Embryonic facial prominence (tissue), 1 donor: Measurements from ENCODE around the gene CHIT1.
A peak's percentile ranks its signal among the peaks of the same experiment; 100 is the strongest.

Source experiments
- DNase-seq: peaks from one replicate; pipeline ENCODE4 v3.0.0-alpha.2; 2016; ENCODE audit errors: extremely low spot score

Gene CHIT1

DNA sequence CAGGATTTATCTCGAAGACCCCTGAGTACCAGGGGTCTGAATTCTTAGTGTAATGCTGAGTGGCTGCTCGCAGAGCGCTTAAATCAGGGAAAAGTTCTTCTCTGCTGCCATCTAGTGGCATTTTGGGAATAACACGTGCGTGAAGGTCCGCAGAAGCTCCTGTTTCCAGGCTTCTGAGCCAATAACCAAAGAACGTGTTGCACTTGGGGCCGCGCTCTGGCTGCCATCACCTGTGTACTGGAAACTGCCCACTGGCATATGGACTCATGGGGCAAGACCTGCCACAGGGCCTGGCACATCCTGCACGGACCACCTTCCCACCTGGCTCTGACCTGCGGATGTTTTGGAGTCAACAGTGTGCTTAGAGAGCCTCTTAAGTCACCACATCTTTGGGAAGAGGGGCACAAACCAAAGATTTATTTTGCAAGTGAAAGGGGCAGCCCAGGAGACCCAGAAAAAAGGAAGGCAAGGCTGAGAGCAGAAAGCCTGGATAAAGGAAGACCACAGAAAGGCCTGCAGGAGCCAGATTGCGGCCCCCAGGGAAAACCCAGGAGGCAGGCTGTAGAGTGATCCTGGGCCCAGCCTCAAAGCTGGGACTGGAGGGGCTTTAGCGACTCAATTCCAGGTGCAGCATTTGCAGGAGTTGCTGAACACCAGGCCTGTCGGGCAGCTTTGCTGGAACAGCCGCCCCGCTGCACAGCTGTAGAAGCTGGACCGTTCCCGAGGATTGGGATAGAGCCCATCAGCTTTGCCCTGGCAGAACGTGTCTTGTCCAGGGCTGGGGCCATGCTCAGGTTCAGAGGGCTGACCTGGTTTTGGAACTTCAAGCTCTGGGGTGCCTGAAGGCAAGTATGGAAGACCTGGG is 13.0 kb downstream of the CHIT1 start:
- peak; percentile 72 for DNase-seq

DNA sequence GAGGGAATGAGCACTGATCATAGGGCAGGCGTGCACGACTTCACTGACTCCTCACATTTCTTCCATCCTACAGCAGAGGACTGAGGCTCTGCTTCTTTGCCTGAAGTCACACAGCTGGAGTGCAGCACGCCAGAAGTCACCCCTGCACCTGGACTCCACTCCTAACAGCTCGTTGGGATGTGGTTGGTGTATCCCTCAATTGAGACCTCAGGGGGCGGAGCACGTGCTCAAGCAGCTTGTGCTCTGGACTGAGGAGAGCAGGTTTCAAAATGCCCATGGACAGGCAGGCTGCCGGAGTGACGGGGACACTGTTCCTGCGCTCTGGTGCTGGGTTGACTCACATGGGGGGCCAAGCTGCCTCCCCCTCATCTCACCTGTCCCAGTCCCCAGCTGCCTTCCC is 13.9 kb downstream of the CHIT1 start:
- no peak for DNase-seq

DNA sequence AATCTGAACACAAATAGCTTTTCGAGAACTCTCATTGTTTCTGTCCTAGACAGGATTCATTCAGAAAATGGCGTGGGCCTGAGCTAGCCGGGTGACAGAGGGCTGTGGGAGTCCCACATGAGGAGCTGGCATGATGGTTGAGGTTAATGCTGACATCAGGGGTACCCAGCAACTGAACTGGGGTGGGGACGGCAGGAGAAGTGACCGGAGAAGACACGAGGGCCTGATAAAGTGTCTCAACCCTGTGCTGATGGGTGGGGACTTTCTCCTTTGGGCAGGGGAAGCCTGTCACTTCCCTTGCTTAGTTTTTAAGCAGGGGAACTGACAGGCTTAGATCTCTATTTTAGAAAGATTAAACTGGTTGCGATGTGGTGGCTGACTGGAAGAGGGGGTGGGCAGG is 14.6 kb downstream of the CHIT1 start:
- DNase-seq = no peak

DNA sequence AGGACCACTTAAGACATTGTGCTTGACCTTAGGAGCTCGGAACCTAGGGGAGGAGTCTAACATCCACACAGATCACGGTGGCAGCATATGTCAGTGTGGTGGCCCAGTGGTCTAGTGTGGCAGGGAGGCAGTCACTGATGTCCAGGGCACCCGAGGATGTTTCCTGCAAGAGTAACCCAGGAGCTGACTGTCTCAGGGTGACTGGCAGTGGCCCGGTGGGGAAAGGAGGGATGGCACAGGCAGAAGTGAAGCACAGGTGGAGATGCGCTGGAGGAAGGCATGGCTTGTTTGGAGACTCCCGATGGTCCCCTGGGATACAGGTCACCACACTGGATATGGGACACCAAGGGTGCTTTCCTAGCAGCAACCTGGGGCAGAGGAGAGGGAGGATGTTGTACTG is 16.3 kb downstream of the CHIT1 start:
- no peak for DNase-seq

DNA sequence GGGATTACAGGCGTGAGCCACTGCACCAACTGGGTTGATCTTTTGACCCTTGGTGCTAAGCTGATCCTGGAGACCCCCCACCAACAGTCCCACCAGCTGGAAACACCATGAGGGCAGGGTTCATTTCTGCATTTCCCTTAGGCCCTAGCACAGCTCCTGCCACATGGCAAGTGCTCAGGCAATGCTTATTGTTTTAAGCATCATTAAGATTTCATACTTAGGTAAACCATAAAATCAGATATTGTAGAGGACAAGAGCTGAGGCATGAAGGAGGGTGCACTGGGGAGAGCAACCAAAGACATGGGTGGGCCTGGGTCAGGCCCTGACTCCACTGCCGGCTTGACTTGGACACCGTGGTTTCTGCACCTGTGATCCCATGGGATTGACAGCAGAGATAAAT is 17.7 kb downstream of the CHIT1 start:
- DNase-seq = no peak

DNA sequence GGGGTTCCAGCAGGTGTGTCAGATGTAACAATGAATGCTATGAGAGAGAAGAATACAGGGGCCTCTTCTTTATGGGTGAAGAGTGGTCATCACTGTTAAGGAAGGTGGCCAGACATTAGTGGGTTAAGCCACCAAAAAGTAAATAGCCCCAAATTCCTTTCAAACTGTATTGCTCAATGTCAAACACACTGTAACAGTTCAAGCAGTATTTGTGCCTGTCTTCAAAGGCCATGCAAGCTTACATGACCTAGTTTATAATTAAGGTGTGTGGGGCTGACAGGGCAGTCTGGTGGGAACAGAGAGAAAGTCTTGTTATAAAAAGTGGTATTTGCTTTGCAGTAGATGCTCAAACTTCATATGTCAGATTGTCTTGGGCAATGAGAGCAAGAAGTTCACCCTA is 18.5 kb downstream of the CHIT1 start:
- DNase-seq = no peak

DNA sequence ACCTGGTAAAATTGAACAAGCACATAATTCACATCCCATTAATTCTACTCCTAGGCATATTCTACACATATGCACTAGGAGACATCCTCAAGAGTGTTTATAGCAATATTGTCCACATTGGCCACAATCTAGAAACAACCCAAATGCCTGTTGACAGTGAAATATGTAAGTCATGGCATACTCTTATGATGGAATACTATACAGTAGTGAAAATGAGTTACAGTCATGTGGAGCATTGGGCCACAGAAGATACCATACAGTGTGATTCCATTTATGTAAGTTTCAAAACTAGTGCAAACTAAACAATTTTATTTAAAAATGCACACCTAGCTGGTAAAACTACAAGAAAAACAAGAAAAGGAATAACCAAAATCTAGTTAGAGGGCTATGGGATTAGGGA is 19.1 kb downstream of the CHIT1 start:
- DNase-seq = no peak

DNA sequence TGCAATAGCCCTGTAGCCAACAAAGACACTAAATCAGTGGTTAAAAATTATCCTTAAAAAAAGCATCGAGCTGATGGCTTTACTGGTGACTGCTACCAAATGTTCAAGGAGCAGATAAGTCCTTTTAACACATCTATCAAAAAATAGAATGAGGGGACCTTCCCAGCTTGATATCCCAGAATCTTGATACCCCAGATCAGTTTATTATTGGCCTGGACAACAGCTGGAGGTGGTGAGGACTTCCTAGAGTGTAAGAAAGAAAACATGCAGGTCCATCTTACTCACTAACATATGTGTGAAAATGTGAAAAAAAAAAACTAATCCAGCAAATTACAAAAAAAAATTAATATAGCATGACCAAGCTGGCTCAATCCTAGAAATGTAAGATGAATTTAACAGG is 21.3 kb downstream of the CHIT1 start:
- no peak for DNase-seq

DNA sequence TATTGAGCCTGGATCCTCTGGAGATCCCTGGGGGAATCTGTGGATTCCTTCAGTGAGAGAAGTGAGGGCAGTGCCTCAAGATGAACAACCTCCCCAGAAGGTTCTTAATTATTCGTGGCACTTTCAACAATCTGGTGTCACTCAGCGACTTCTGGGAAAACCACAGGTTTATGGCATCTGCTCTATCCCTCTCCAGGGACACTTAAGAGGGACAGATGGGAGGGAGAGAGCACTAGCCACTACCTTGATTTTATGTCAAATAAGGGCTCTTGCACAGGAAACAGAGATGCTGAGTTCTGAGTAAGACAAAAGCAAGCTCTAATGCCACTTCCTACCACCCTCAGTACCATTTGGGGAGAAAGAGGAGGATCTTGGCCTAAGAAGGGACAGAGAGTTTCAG is 21.7 kb downstream of the CHIT1 start:
- no peak for DNase-seq

DNA sequence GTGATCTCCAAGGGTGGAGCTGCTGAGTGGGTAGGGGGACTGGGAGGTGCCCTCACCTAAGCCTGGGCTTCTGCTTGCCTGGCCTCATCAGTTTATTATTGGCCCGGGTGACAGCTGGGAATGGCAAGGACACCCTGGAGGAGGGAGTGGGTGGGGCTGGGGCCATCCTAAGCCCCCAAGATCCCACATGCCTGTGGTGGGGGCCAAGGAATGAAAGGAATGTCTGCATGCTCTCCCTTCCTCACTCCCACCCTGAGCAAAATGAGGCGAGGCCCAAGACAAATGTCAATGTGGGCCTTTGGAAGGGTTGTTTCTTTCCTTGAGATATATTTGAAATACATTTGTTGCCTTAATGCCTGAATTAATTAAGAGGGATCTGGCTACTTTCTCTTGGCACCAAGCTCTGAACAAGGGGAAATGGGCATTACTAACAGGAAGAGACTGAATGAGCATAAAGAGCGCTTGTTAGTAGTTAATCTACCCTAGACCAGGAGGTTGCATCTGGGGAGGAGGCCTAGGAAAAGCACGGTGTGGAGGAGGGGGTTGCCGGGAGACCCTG is 23.3 kb downstream of the CHIT1 start:
- no peak for DNase-seq

DNA sequence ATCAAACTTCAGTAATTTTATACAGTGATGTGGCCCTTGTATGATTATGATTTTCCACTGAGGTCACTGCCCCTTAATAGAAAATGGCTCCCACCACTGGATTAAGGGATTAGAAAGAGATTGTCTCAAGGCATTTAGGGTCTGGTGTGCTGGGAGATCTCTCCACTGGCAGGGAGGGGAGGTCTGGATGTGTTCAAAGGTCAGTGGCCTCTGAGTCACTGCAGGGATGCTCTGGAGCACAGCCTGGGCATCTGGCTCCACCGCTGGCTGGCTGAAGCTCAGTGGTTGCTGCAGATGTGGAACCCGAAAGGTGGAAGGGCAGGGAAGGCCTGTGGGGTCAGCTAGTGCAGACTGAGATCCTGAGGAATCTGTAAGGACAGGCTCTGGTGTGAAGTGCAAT is 24.7 kb downstream of the CHIT1 start:
- DNase-seq = no peak

DNA sequence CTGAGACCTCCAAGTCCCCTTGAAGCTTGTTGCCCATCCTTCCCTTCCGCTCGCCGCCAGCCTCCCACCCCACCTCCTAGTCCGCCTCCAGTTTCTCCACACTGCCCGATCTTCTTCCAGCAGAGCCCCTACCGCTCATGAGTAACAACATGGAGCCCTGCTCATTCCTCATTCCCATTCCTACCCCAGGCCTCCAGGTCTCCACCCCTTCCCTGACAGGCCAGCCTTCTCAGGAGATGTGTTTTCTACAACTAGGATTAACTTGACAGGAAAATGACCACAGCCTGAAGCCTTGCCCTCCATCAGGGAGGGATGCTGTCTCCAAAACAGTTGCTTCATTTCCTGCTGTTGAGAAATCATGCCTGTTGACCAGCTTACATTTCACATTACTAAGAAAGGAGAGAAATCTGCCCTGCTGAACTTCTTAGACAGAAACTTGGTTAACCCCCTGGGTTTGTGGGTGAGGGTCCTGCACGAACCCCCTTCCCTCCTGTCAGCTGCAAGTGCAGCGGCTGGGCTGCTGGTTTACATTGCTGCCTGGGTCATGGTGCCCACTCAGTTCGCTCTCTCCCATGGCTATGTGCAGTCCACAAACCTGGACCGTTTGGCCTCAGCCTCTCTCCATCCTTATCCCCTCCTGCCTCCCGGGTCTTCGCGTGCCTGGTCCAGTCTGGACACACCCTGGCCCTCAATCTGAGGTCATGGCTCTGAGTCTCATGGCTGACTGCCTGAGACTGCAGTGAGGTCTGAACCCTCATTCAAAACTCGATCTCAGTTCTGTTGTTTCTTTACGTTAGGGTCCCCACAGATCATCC is 26.8 kb downstream of the CHIT1 start:
- no peak for DNase-seq

DNA sequence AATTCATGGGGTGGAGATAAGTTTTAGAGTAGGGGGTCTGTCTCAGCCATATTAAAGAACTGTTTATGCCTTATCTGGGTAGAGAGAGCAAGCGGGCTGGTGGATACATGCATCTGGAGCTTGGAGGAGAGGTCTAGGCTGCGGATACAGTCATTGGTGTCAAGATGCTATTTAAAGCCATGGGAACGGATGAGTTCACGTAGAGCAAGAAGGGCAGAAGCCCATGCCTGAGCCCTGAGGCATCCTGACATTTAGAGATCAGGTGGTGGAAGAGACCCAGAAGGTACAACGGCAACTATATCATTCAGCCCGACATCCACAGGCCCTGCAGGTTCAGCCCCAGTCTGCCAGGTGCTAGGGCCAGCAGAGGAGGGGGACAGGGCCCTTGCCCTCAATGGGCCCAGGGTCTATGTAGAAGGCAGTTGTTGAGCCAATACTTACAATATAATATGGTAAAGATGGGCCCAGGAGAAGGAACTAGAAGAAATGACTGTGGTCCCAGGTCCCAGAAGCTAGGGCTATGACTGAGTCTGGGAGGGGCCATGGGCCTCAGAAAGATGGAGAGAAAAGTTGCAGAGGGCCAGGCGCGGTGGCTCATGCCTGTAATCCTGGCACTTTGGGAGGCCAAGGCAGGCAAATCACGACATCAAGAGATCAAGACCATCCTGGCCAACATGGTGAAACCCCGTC is 27.8 kb downstream of the CHIT1 start:
- DNase-seq = no peak

DNA sequence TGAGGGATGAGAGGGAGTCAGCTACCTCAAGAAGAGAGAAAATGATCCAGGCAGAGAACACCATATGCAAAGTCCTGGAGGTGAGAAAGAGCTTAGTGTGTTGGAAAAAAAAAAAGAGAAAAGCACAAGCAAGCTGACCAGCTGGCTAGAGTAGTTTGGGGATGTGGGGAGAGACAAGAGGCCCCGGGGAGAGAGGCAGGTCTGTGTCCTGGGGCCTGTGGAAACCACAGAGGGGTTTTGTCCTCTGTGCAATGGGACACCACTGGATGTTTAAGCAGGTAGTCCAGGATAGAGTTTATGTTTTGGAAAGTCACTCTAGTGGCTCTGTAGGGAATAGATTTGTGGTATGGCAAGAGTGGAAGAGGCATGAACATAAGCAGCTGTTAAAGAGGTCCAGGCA is 28.6 kb downstream of the CHIT1 start:
- DNase-seq = no peak

DNA sequence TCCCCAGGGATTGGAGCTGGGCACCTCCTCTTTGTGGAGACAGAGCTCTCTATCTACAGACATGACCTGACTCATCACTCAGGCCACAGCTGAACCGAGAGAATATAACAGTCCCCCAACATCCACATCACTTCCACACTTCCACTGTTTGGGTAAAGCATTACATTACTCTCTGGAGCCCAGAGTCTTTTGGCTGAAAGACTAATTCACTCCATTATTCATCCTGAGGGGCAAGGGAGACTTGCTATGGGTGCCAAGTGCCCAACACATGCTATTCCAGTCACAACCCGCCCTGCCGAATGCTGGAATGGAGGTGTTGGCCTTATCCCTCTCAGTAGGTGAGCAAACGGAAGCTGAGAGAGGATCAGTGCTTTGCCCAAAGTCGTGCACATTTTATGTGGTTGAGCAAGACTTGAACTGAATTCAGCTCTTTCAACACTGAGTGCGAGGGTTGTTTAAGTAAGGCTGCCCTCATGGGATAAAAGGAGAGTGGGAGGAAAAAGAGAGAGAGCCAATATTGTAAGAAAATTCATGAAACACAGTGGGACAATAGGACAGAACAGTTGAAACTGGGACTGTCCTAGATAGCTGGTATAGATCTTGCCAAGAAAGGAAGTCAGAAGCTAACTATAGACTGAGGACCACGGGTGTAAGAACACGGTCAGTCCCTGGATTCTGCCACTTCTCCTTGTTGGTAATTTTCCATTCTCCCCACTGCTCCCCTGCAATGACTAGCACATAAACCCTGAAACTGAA is 29.5 kb downstream of the CHIT1 start:
- no peak for DNase-seq

DNA sequence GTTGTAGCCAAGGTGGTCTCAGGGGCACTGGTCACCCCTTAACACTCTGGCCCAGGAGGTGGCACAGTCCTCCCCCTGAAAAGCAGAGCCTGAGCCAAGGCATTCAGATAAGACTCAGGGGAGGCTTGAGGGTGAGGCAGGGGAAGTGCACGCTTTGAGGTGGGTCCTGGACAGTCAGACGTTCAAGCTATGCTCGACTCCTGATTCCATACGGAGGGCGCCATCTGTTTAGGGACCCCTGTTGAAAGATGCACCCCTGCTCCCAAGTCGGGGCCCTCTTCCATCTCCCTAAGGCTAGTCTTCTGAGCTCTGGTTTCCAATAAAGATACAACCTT is 30.0 kb downstream of the CHIT1 start:
- DNase-seq = no peak

DNA sequence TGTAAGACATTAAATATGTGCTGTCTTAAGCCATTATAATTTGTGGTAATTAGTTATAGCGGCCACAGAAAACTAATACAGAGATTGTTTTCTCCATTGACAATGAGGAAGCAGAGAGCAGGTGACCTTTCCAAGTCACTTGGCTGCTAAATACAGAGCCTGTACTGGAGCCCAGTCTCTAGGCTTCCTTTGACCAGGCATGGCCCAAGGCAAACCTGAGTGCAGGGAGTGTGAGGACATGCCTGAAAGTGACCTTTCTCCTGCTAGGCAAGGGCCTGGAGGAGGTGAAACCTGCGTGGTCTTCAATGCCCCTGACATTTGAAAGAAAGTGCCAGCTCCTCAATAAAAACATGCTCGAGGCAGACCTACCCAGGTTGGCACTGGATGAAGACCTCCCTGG is 30.5 kb downstream of the CHIT1 start:
- no peak for DNase-seq

DNA sequence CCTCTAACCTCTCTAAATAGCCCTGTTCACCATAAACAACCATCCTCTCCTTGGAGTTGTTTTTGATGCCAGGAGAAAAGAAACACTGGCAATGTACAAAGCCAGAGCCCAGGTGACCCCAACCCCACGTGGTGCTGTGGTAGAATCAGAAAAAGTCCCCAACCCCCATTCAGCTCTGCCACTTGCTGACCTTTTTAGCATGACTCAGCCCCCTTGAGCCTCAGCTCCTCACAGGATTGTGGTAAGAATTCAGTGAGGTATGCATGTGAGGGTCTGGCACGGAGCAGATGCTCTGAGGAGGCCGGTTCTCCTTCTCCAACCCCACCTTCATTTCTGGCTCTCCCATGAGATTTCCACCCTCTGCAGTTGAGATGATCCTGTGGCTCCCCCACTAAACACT is 31.8 kb downstream of the CHIT1 start:
- no peak for DNase-seq

DNA sequence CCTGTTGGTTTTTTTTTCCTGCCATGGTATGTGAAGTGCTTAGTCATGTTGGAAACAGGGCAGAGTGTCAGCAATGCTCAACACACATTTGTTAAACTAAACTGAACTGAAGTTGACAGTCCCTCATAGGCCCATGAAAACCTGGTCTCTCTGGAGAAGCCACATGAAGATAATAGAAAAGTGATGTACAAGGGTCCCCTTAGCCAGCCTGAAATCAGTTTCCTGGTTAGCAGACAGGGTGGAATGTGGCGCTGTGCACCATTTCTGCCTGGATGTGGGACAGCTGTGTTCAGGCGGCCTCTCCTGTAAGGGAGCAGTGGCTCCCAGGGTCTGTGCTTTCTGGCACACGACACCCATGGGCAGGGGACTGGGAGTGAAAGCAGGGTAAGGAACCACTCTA is 33.1 kb downstream of the CHIT1 start:
- DNase-seq = no peak

DNA sequence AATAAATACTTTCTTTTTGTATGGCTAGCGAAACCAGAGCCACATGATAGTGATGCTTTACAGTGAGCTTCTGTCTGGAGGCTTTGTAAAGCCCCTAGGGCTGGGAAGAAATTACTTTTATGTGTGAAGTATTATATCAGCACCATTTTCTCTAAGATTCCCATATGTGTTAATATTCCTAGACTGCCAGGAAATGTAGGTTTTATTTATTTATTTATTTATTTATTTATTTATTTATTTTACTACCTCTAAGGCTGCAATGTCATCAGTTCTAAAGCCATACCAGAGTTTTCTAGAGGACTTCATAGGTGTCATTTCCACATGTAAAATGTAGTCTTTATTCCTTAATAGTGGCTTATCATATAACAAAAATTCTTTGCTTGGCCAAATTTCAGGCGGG is 38.5 kb downstream of the CHIT1 start:
- no peak for DNase-seq

DNA sequence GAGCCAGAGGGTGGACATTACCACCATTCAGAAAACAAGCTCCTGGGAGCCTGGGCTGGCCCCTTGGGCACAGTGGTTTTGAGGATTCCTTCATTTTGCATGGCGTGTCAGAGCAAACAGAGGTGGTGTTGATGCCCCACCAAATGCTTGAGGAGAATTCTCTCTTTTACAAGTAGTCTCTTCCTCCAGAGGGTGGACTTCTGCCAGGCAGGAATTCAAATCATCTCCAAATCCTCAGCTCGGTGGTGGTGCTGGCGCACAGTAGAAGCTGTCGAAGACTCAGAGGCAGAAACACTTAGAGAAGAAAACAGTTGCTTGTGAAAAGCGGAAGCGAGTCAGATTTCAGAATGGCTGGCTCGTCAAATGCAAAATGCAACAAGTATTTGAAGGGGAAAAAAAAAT is 39.5 kb downstream of the CHIT1 start:
- DNase-seq = no peak
